ENCODE measurements around the gene STOML2. TPM values are rescaled to one million over a fixed set of nuclear protein-coding genes. Genes with fewer than 3 reads are reported as not detected.

The STOML2 gene
- total and polyA plus RNA-seq, 9 of the 15 experiments (the other 6 are each of a cell fraction or from before 2014, with no cell fraction given), result 110 to 220 (median 174) TPM

- Histone ChIP-seq H3K9me3 (replicated peaks; ENCODE audit: control insufficient read depth, insufficient read depth, low read depth, low read length) (no peaks in the 10 kb centered on the region), H3K4me1 (replicated peaks in 1 of 2; ENCODE audit: control insufficient read depth in 2 of 2, insufficient read depth in 2 of 2, low read length in 2 of 2) (no peaks in the 10 kb centered on the region), H3K27ac (ENCODE audit: extremely low read depth, low read depth, low read length) (no peak overlapping the region), H3K4me3 (no peak overlapping the region), H3K4me2 (ENCODE audit: insufficient read depth, low read length) (no peak overlapping the region), H3K9ac (ENCODE audit: insufficient read depth in 1 of 2, low read depth in 2 of 2, low read length in 2 of 2) (no peak overlapping the region), H3K27me3 (ENCODE audit: control insufficient read depth in 2 of 2, insufficient read depth in 2 of 2, low read length in 2 of 2) (no peaks in the 10 kb centered on the region), H2AFZ (ENCODE audit: low read depth, low read length) (no peak overlapping the region), H3K9me1 (ENCODE audit: control insufficient read depth, insufficient read depth, low read length) (no peaks in the 10 kb centered on the region), H4K20me1 (replicated peaks; ENCODE audit: control insufficient read depth, insufficient read depth, low read length) (no peaks in the 10 kb centered on the region), H3K36me3 (ENCODE audit: control insufficient read depth, insufficient read depth, low read length) (peaks cover 67% of the 10 kb centered on the region), H3K79me2 (ENCODE audit: control insufficient read depth, insufficient read depth, low read length) (no peaks in the 10 kb centered on the region)
- FAIRE-seq (no peak), DNase-seq (ENCODE audit: extremely low read depth in 1 of 4, low spot score in 3 of 4) (no peak), ATAC-seq (no peak)
- intact Hi-C loops (cut with micrococcal nuclease), result no loop called here
- ChIA-PET POLR2A (interaction anchor here (0.8 to 3.5 kb wide), 3 partner anchors 10 to 15 kb away, joined by 3 to 14 read pairs (median 5); no protein-coding TSS in a partner anchor), CTCF (ENCODE audit: low intra/inter-chr PET ratio) (interaction anchor here (0.6 kb wide), 1 partner anchor 13 kb away, joined by 3 read pairs; no protein-coding TSS in a partner anchor)
- in situ Hi-C loops (cut with MboI), result no loop called here
- TF ChIP-seq NELFE (IDR thresholded peaks at IDR 0.05; ENCODE audit: insufficient read depth, insufficient read length) (no peak), POLR2G (IDR thresholded peaks at IDR 0.05; ENCODE audit: low read depth, low read length) (peak; percentile 36; the same call in 1 of the 2 replicates)
- TSS peak; percentile 32 for BruUV-seq (replicated peaks)
- WGBS (ENCODE audit: insufficient coverage, low coverage, missing lambda C conversion rate), result 90% methylated on average over 4 of the region's 9 CpGs
These were observed 46.2 kb downstream of the STOML2 start for GRCh38 chr9:35056571-35057270.

GRCh38 chr9:35054871-35055644 lies 47.9 kb downstream of the STOML2 start:
- H4K20me1 ChIP-seq (replicated peaks; ENCODE audit: control insufficient read depth, insufficient read depth, low read length), result no peaks in the 10 kb centered on the region
- ATAC-seq (no peak; the same call in 1 of the 3 replicates), DNase-seq (ENCODE audit: extremely low read depth in 1 of 4, low spot score in 3 of 4) (no peak), FAIRE-seq (no peak)
- H3K27ac ChIP-seq (ENCODE audit: extremely low read depth, low read depth, low read length), result no peak overlapping the region
- WGBS (ENCODE audit: insufficient coverage, low coverage, missing lambda C conversion rate), result 90% methylated on average over 11 of the region's 14 CpGs
- ChIA-PET POLR2A (interaction anchor here (0.9 to 3.8 kb wide), 2 partner anchors 11 to 14 kb away, joined by 3 to 12 read pairs; no protein-coding TSS in a partner anchor), CTCF (ENCODE audit: low intra/inter-chr PET ratio) (no interaction called here)
- peaks cover 0 to 2% of the 10 kb centered on the region in 2 experiments; a peak in 2 of 5 replicates for H3K4me1 ChIP-seq (replicated peaks in 1 of 2; ENCODE audit: control insufficient read depth in 2 of 2, insufficient read depth in 2 of 2, low read length in 2 of 2)
- no peaks in the 10 kb centered on the region for H3K9me1 ChIP-seq (ENCODE audit: control insufficient read depth, insufficient read depth, low read length)
- H3K36me3 ChIP-seq (ENCODE audit: control insufficient read depth, insufficient read depth, low read length), result peaks cover 50% of the 10 kb centered on the region
- TF ChIP-seq CREB1 (IDR thresholded peaks at IDR 0.05), result no peak
- TF ChIP-seq CREB1 (CRISPR knock-in tag; IDR thresholded peaks at IDR 0.05), result no peak
- TF ChIP-seq, protein P1, sequence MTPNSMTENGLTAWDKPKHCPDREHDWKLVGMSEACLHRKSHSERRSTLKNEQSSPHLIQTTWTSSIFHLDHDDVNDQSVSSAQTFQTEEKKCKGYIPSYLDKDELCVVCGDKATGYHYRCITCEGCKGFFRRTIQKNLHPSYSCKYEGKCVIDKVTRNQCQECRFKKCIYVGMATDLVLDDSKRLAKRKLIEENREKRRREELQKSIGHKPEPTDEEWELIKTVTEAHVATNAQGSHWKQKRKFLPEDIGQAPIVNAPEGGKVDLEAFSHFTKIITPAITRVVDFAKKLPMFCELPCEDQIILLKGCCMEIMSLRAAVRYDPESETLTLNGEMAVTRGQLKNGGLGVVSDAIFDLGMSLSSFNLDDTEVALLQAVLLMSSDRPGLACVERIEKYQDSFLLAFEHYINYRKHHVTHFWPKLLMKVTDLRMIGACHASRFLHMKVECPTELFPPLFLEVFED (CRISPR knock-in tag; conservative IDR thresholded peaks at IDR 0.05), result 0 out of 2 replicates have a peak, but pooled peaks have one; percentile 44
- TF ChIP-seq POLR2A (conservative IDR thresholded peaks at IDR 0.05), result peak; percentile 59; the same call in 1 of the 2 replicates
- no peak for TF ChIP-seq CREBBP (IDR thresholded peaks at IDR 0.05; ENCODE audit: low read depth, low read length)
- TF ChIP-seq POLR2B (IDR thresholded peaks at IDR 0.05; ENCODE audit: low read depth, partially characterized antibody), result peak; percentile 15
- peak; percentile 38 for TF ChIP-seq POLR2G (IDR thresholded peaks at IDR 0.05; ENCODE audit: low read depth, low read length)
- peak; percentile 51; the same call in 1 of the 2 replicates for TF ChIP-seq SUPT5H (IDR thresholded peaks at IDR 0.05)
- no peaks in the 10 kb centered on the region for H3K79me2 ChIP-seq (ENCODE audit: control insufficient read depth, insufficient read depth, low read length)
- no TSS peak for BruUV-seq (replicated peaks)
- H3K4me3 ChIP-seq, result no peak overlapping the region
- H3K9me3 ChIP-seq (replicated peaks; ENCODE audit: control insufficient read depth, insufficient read depth, low read depth, low read length), result no peaks in the 10 kb centered on the region
- no peak overlapping the region for H3K9ac ChIP-seq (ENCODE audit: insufficient read depth in 1 of 2, low read depth in 2 of 2, low read length in 2 of 2)
- H2AFZ ChIP-seq (ENCODE audit: low read depth, low read length), result no peak overlapping the region
- in situ Hi-C loops (cut with MboI), result no loop called here
- H3K4me2 ChIP-seq (ENCODE audit: insufficient read depth, low read length), result no peak overlapping the region
- intact Hi-C loops (cut with micrococcal nuclease), result loop anchor here (5.0 kb wide), 2 partner anchors 58 to 158 kb away; a partner anchor contains a TSS
- H3K27me3 ChIP-seq (ENCODE audit: control insufficient read depth in 2 of 2, insufficient read depth in 2 of 2, low read length in 2 of 2), result no peaks in the 10 kb centered on the region
